Loucy (cell line): ENCODE measurements around the gene IL20.

Experiments used
- EZH2phosphoT487 ChIP-seq: fragments of 200-600 bp; IDR thresholded peaks from 2 replicates; pipeline ENCODE4 v1.6.1; 2018; ENCODE audit warnings: antibody characterized with exemption, mild to moderate bottlenecking, moderate library complexity, borderline replicate concordance
- TF ChIP-seq, protein P1 (sequence below): fragments of 200-600 bp; sonication (generic); conservative IDR thresholded peaks from 2 replicates; pipeline ENCODE4 v1.5.1; 2014; ENCODE audit warnings: mild to moderate bottlenecking, antibody characterized with exemption, low read length

DNA sequence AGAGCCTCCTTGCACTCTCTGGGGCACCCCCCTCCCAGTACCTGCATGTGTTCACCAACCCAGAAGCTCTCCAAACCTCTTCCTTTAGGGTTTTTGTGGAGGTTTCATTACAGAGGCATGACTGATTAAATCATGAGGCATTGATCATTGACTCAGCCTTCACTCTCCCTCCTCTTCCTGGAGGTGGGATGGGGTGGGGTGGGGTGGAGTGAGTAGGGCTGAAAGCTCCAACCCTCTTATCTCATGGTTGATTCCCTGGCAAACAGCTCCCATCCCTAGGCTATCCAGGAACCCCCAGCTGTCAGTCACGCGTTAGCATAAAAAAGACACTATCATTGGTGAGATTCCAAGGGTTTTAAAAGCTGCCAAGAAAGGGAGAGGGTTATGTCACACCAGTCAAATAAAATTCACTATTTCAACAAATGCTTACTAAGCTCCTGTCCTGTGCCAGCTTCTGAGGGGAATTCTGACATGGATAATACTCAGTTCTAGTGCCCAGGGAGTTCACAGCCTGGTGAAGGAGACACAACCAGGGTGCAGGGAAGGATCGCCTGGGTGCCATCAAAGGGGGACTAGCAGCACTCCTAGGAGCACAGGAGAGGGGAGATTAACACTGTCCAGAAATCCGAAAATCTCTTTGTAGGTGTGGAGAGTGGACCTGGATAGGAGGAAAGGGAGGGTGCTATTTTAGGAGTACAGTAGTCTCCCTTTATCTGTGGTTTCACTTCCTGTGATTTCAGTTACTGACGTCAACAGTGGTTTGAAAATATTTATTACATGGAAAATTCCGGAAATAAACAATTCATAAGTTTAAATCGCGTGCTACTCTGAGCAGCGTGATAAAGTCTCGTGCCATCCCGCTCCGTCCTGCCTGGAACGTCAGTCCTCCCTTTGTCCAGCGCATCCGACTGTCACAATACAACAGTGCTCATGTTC, 25.0 kb downstream of the IL20 start:
- TF ChIP-seq, protein P1, sequence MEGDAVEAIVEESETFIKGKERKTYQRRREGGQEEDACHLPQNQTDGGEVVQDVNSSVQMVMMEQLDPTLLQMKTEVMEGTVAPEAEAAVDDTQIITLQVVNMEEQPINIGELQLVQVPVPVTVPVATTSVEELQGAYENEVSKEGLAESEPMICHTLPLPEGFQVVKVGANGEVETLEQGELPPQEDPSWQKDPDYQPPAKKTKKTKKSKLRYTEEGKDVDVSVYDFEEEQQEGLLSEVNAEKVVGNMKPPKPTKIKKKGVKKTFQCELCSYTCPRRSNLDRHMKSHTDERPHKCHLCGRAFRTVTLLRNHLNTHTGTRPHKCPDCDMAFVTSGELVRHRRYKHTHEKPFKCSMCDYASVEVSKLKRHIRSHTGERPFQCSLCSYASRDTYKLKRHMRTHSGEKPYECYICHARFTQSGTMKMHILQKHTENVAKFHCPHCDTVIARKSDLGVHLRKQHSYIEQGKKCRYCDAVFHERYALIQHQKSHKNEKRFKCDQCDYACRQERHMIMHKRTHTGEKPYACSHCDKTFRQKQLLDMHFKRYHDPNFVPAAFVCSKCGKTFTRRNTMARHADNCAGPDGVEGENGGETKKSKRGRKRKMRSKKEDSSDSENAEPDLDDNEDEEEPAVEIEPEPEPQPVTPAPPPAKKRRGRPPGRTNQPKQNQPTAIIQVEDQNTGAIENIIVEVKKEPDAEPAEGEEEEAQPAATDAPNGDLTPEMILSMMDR, result no peak
- TF ChIP-seq EZH2phosphoT487, result no peak
